Lower lobe of right lung (tissue), 2 donors: ENCODE measurements around the gene SOS1. TPM values are rescaled to one million over a fixed set of nuclear protein-coding genes. Genes with fewer than 3 reads are reported as not detected.

ENCODE experiments used
- ATAC-seq, 2 donors: fragments of 200-7000 bp; cut with Tn5 transposase; one replicate each; pipeline ENCODE4 v1.9.1; 2020 to 2022; ENCODE audit warnings: mild to moderate bottlenecking in 2 of 2, moderate library complexity in 2 of 2
- DNase-seq: peaks from one replicate; pipeline ENCODE4 v3.0.0-alpha.2; 2020
- H3K27ac ChIP-seq: fragments of 200-600 bp; one replicate; pipeline ENCODE4 v1.8.0; 2022
- H3K27me3 ChIP-seq: fragments of 200-600 bp; one replicate; pipeline ENCODE4 v1.8.0; 2022; ENCODE audit warnings: low read depth
- H3K36me3 ChIP-seq: fragments of 200-600 bp; one replicate; pipeline ENCODE4 v1.8.0; 2022; ENCODE audit warnings: mild to moderate bottlenecking
- H3K4me1 ChIP-seq: fragments of 200-600 bp; one replicate; pipeline ENCODE4 v1.8.0; 2022
- H3K4me3 ChIP-seq: fragments of 200-600 bp; one replicate; pipeline ENCODE4 v1.8.0; 2022; ENCODE audit warnings: mild to moderate bottlenecking
- H3K9me3 ChIP-seq: fragments of 200-600 bp; one replicate; pipeline ENCODE4 v1.8.0; 2022
- CTCF ChIP-seq: fragments of 200-600 bp; IDR thresholded peaks from one replicate; pipeline ENCODE4 v1.8.0; 2022; ENCODE audit warnings: antibody characterized with exemption, mild to moderate bottlenecking
- intact Hi-C: fragments of 100-400 bp; cut with DNase I; formaldehyde crosslinking; loops from one replicate; pipeline ENCODE4 v1.11.0; 2022
- total RNA-seq: library from RNA; stranded (reverse); fragmentation: NEBNext Ultra II Directional; extraction: Animal tissue kit (Norgen Biotek cat#: 25700); gene quantifications from one replicate; pipeline ENCODE4 v1.2.1, GENCODE V29; 2021
- donor health status: DM: no; HTN: yes; CAD: no; lungs with severe emphysema.

The SOS1 gene
- total RNA-seq, 1 donor from 2014 or later: 43.6 TPM

DNA sequence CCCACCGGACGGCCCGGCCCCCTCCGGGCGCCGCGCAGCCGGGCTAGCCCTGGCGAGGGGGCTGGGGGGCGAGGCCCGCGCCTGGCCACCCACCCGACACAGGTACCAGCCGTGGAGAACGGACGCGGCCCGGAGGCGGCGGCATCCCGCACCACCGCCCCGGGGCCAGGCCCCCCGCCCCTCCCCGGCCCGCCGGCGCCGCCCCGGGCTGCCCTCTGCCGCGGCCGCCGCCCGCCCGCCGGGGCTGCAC lies 405 bp downstream of the SOS1 start:
- Histone ChIP-seq H3K36me3 (no peaks in the 10 kb centered on the region), H3K27ac (peak overlapping the region; percentile 93), H3K27me3 (no peaks in the 10 kb centered on the region), H3K4me1 (peaks cover 48% of the 10 kb centered on the region), H3K4me3 (peak overlapping the region; percentile 88), H3K9me3 (no peaks in the 10 kb centered on the region)
- TF ChIP-seq CTCF: no peak
- ATAC-seq (no peak), DNase-seq (no peak)
- intact Hi-C loops: no loop called here

- Histone ChIP-seq H3K9me3 (no peaks in the 10 kb centered on the region), H3K4me1 (peaks cover 48% of the 10 kb centered on the region), H3K36me3 (no peaks in the 10 kb centered on the region), H3K27ac (peak overlapping the region; percentile 93), H3K27me3 (no peaks in the 10 kb centered on the region), H3K4me3 (peak overlapping the region; percentile 88)
- peak; percentile 68 for DNase-seq
- ATAC-seq: peak; percentile 59 to 61
- intact Hi-C loops: no loop called here
- peak; percentile 21 for TF ChIP-seq CTCF
Measured at GRCh38 chr2:39119732-39120520, 925 bp downstream of the SOS1 start.

DNA sequence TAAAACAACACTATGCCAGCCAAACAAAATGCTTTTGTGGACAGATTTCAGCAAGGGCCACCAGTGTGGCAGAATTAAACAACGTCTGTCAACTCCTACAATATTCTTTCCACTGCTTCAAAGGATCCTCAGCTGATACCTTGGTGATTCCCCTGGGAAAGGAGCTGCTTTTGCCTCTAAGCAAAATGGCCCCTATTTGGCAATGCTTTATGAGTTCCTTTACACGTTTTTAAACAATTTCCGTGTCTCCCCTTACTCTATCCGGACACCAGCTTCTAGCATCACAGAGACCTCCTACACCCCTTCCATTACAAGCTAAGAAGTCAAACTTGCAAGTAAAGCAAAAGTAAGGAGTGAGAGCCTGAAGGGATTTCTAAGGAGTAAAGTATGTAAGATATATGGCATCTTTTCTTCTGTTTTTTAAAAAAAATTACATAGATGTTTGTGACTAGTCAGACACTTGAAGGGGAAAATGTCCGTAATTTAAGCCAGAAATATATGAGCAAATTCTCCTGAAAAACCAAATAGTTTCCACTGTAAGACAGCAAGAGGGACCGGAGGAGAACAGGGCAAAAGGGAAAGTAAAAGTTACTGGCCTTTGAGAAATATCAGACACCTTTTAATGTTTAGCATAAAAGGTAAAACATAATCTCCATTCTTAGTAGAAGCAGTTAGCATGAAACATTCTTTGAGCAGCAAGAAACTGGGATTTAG lies 1.9 kb downstream of the SOS1 start:
- H3K9me3 ChIP-seq: no peaks in the 10 kb centered on the region
- H3K36me3 ChIP-seq: no peaks in the 10 kb centered on the region
- intact Hi-C loops: no loop called here
- peak overlapping the region; percentile 41 for H3K27ac ChIP-seq
- DNase-seq (no peak), ATAC-seq (no peak)
- TF ChIP-seq CTCF: no peak
- H3K4me3 ChIP-seq: peak overlapping the region; percentile 88
- H3K27me3 ChIP-seq: no peaks in the 10 kb centered on the region
- H3K4me1 ChIP-seq: peaks cover 52% of the 10 kb centered on the region

DNA sequence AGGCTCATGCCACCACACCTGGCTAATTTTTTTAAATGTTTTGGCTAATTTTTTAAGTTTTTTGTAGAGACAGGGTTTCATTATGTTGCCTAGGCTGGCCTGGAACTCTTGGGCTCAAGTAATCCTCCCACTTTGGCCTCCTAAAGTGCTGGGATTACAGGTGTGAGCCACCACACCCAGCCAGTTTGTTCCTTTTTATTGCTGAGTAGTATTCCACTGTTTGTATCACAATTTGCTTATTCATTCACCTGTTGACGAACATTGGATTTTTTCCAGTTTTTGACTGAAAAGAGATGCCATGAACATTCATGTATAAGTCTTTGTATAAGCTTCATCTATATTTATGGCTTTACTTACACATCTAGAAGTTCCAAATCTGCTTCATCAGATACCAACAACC lies 5.3 kb downstream of the SOS1 start:
- H3K27ac ChIP-seq: no peak overlapping the region
- no peaks in the 10 kb centered on the region for H3K9me3 ChIP-seq
- H3K36me3 ChIP-seq: peaks cover 7% of the 10 kb centered on the region
- no peaks in the 10 kb centered on the region for H3K27me3 ChIP-seq
- no peak overlapping the region for H3K4me3 ChIP-seq
- no peak for TF ChIP-seq CTCF
- ATAC-seq (no peak), DNase-seq (no peak)
- intact Hi-C loops: no loop called here
- H3K4me1 ChIP-seq: peaks cover 36% of the 10 kb centered on the region

GRCh38 chr2:39114771-39115170 lies 6.1 kb downstream of the SOS1 start:
- TF ChIP-seq CTCF: no peak
- Histone ChIP-seq H3K4me3 (no peak overlapping the region), H3K9me3 (no peaks in the 10 kb centered on the region), H3K27me3 (no peaks in the 10 kb centered on the region), H3K27ac (no peak overlapping the region), H3K36me3 (peaks cover 7% of the 10 kb centered on the region), H3K4me1 (peaks cover 36% of the 10 kb centered on the region)
- intact Hi-C loops: no loop called here
- ATAC-seq (no peak), DNase-seq (no peak)
